OCI-LY3 (cell line): ENCODE data around the gene DR1.

Experiments used
- CTCF ChIP-seq: fragments of 200-600, 300-600 bp; sonication (generic); IDR thresholded peaks from 2 replicates; pipeline ENCODE4 v1.5.1; 2014; ENCODE audit warnings: antibody characterized with exemption, low read length, low read depth
- EZH2phosphoT487 ChIP-seq: fragments of 200-600 bp; shearing (Covaris generic); IDR thresholded peaks from 2 replicates; pipeline ENCODE4 v1.6.1; 2018; ENCODE audit warnings: antibody characterized with exemption, mixed run types, low read depth

- TF ChIP-seq CTCF (no peak), EZH2phosphoT487 (no peak)
These were observed 24.0 kb upstream of the DR1 start for GRCh38 chr1:93321720-93322119.
